ENCODE data around the gene TSTD2.

The TSTD2 gene

DNA sequence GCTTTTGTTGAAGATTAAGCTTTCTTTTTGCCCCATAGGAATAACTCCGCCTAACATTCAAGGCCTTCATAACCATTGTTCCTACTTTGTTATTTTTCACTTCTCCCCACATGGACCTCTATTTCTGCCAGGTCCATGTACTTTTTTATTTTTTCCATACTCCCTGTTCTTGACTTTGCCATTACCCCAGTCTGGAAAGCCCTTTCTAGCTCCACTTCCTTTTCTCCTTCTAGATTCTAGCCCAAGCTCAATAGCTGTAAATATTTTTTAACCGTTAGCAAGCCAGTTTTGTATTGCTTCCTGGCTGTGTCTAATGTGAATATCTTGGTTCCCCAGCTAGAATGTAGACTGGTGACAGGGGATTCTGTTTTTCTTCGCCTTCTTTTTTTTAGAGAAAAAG lies 26.6 kb upstream of the TSTD2 start:
- TF ChIP-seq, protein P1, sequence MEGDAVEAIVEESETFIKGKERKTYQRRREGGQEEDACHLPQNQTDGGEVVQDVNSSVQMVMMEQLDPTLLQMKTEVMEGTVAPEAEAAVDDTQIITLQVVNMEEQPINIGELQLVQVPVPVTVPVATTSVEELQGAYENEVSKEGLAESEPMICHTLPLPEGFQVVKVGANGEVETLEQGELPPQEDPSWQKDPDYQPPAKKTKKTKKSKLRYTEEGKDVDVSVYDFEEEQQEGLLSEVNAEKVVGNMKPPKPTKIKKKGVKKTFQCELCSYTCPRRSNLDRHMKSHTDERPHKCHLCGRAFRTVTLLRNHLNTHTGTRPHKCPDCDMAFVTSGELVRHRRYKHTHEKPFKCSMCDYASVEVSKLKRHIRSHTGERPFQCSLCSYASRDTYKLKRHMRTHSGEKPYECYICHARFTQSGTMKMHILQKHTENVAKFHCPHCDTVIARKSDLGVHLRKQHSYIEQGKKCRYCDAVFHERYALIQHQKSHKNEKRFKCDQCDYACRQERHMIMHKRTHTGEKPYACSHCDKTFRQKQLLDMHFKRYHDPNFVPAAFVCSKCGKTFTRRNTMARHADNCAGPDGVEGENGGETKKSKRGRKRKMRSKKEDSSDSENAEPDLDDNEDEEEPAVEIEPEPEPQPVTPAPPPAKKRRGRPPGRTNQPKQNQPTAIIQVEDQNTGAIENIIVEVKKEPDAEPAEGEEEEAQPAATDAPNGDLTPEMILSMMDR (IDR thresholded peaks at IDR 0.05; ENCODE audit: unreplicated experiment in 3 of 3) = no peak
- Mint-ChIP-seq H3K9me3 (no peaks in the 10 kb centered on the region), H3K27ac (no peak overlapping the region), H3K4me3 (no peak overlapping the region), H3K4me1 (no peaks in the 10 kb centered on the region), H3K36me3 (ENCODE audit: low read depth) (peaks cover 86% of the 10 kb centered on the region), H3K27me3 (ENCODE audit: low read depth) (no peaks in the 10 kb centered on the region)

DNA sequence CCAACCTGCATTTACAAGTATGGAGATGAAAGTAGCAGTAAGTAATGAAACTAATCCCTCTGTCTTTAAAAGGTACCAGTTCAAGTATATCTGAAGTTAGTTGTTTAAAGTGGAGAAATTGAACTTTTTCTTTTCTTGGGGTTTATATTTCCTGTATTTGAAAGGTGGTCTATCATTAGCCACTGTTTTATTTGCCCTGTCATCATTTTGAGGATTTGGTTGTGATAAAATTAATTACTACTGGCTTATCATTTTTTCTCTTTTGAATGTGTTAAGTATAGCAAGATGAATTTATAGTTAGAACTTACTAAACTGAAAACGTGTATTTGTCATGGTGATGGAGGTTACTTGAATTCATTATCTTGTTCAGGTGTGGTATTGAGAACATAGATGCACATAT lies 25.5 kb upstream of the TSTD2 start:
- no peaks in the 10 kb centered on the region for H3K4me1 Mint-ChIP-seq
- no peak overlapping the region for H3K27ac Mint-ChIP-seq
- TF ChIP-seq, protein P1 (IDR thresholded peaks at IDR 0.05; ENCODE audit: unreplicated experiment in 3 of 3) = no peak
- no peak overlapping the region for H3K4me3 Mint-ChIP-seq
- H3K27me3 Mint-ChIP-seq (ENCODE audit: low read depth) = no peaks in the 10 kb centered on the region
- H3K36me3 Mint-ChIP-seq (ENCODE audit: low read depth) = peaks cover 84% of the 10 kb centered on the region
- H3K9me3 Mint-ChIP-seq = no peaks in the 10 kb centered on the region

DNA sequence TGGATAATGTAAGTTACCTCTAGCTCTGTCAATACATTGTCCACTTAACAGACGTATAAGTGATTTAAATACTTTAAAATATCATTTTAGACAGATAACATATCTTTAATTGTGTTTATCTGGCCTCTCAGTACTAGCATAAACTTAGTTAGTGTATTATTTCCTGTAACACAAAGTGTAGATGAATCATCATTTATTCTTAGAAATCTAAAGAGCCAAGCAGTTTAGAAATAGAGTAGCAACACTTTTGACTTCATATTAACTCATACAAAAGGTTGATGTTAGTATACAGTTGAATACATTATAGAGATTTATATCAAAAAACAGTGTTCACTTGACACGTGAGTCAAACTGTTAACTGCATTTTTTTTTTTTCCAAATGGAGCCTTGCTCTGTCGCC lies 18.5 kb upstream of the TSTD2 start:
- H3K4me3 Mint-ChIP-seq = no peak overlapping the region
- no peak overlapping the region for H3K27ac Mint-ChIP-seq
- TF ChIP-seq, protein P1 (IDR thresholded peaks at IDR 0.05; ENCODE audit: unreplicated experiment in 3 of 3) = no peak
- H3K27me3 Mint-ChIP-seq (ENCODE audit: low read depth) = no peaks in the 10 kb centered on the region
- H3K9me3 Mint-ChIP-seq = no peaks in the 10 kb centered on the region
- no peaks in the 10 kb centered on the region for H3K4me1 Mint-ChIP-seq
- peaks cover 59% of the 10 kb centered on the region for H3K36me3 Mint-ChIP-seq (ENCODE audit: low read depth)

DNA sequence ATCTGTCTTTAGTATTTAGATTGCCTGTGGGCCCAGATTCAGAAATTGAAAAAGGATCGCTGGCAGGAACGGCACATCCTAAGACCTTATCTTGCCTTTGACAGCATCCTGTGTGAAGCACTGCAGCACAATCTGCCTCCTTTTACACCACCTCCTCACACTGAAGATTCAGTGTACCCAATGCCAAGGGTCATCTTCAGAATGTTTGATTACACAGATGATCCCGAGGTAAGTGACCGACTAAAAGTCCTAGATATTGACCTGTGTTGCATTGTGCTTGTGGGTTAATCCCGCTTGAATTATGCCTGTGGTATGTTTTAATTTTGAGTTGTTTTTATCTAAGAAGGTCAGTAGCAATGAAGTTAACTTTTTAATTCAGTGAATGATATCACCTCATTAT lies 14.8 kb upstream of the TSTD2 start:
- Mint-ChIP-seq H3K27me3 (ENCODE audit: low read depth) (no peaks in the 10 kb centered on the region), H3K4me1 (no peaks in the 10 kb centered on the region), H3K9me3 (no peaks in the 10 kb centered on the region), H3K36me3 (ENCODE audit: low read depth) (peaks cover 46% of the 10 kb centered on the region), H3K27ac (no peak overlapping the region), H3K4me3 (no peak overlapping the region)
- TF ChIP-seq, protein P1 (IDR thresholded peaks at IDR 0.05; ENCODE audit: unreplicated experiment in 3 of 3) = no peak

DNA sequence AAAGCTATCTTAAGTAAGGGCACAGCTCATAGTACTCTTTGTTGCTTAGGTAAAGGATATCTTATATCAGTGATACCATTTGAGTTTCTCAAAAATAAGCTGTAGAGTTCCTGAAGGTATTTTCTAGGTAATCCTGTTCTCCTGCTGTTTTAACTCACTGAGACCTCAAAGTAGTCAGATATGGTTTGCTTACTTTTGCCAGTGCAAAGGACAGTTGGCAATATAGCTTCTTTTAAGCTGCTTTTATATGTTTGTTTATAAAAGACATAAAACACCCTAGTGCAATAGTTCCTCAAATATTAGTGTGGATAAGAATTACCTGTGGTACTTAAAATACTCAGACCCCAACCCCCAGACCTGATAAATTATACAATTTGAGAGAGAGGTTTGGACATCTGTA lies 12.6 kb upstream of the TSTD2 start:
- H3K4me1 Mint-ChIP-seq = no peaks in the 10 kb centered on the region
- no peak overlapping the region for H3K4me3 Mint-ChIP-seq
- H3K36me3 Mint-ChIP-seq (ENCODE audit: low read depth) = peaks cover 49% of the 10 kb centered on the region
- H3K9me3 Mint-ChIP-seq = no peaks in the 10 kb centered on the region
- H3K27me3 Mint-ChIP-seq (ENCODE audit: low read depth) = no peaks in the 10 kb centered on the region
- TF ChIP-seq, protein P1 (IDR thresholded peaks at IDR 0.05; ENCODE audit: unreplicated experiment in 3 of 3) = no peak
- no peak overlapping the region for H3K27ac Mint-ChIP-seq

DNA sequence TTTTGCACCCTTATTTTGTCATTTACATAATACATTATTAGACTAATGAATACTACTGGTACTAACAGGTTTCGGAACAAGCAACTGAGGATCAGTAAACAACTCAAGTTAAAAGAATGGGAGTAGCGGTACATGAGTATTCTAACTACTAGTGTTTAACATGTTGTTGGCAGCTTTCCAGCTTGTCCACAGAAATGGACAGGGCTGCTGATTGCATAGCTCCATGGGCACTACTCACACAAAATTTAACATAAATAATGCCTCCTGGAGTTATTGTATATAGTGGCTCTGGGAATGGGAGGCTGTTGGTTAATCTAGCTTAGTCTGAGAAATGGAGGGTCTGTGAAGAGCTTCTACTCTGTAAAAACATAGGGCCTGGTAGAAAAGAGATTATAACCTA lies 7.2 kb upstream of the TSTD2 start:
- Mint-ChIP-seq H3K27ac (peak overlapping the region in 1 of 3 experiments; percentile 36), H3K4me3 (no peak overlapping the region)

More for the DNA sequence above, 7.2 kb upstream of the TSTD2 start:
- TF ChIP-seq, protein P1 (IDR thresholded peaks at IDR 0.05; ENCODE audit: unreplicated experiment in 3 of 3) = no peak
- Mint-ChIP-seq H3K9me3 (no peaks in the 10 kb centered on the region), H3K27me3 (ENCODE audit: low read depth) (no peaks in the 10 kb centered on the region), H3K36me3 (ENCODE audit: low read depth) (peaks cover 24% of the 10 kb centered on the region), H3K4me1 (peaks cover 38% of the 10 kb centered on the region)

All from nephron (organoid).